Panc1 (cell line): ENCODE measurements around the gene WDR46. TPM values are rescaled to one million over a fixed set of nuclear protein-coding genes. Genes with fewer than 3 reads are reported as not detected.

ENCODE experiments used
- ATAC-seq: fragments of 200-7000 bp; cut with Tn5 transposase; 2 replicates; pipeline ENCODE4 v1.9.1; 2020; ENCODE audit warnings: mild to moderate bottlenecking, moderate library complexity
- BruUV-seq: library from RNA; stranded (reverse); fragments of 400-500 nt; replicated peaks from 2 replicates; lab custom pipeline; 2021; lab: Mats Ljungman, UMichigan
- CTCF ChIA-PET: fragments of 300-600 bp; sonication (Branson Sonifier 250); formaldehyde crosslinking; loops from one replicate; lab custom pipeline; 2022; ENCODE audit warnings: antibody characterized with exemption; lab: Charles Lee
- POLR2A ChIA-PET: fragments of 300-600 bp; sonication (Branson Sonifier 250); formaldehyde crosslinking; loops from one replicate; lab custom pipeline; 2022; ENCODE audit warnings: antibody characterized with exemption; lab: Charles Lee
- DNase-seq: peaks from one replicate; pipeline ENCODE4 v3.0.0-alpha.2; 2010; ENCODE audit warnings: low read depth, low spot score
- H3K27ac ChIP-seq: 2 replicates; pipeline ENCODE4 v1.5.1; 2011; ENCODE audit warnings: mild to moderate bottlenecking, low read length, inconsistent platforms
- H3K27me3 ChIP-seq: fragments of 200-500 bp; sonication (Bioruptor generic); 2 replicates; pipeline ENCODE4 v1.6.0; 2014; ENCODE audit warnings: low read length, inconsistent platforms; ENCODE audit not compliant: control insufficient read depth, insufficient read depth
- H3K36me3 ChIP-seq: fragments of 200-500 bp; sonication (Bioruptor generic); 2 replicates; pipeline ENCODE4 v1.5.1; 2014; ENCODE audit warnings: inconsistent platforms, mild to moderate bottlenecking, low read length, moderate library complexity; ENCODE audit not compliant: control insufficient read depth, insufficient read depth
- H3K4me1 ChIP-seq: 2 replicates; pipeline ENCODE4 v1.5.1; 2011; ENCODE audit warnings: inconsistent platforms, mild to moderate bottlenecking, low read length, moderate library complexity; ENCODE audit not compliant: control insufficient read depth, insufficient read depth
- H3K4me3 ChIP-seq, 2 experiments: 2 replicates each; pipeline ENCODE4 v1.5.1; 2011 to 2012; ENCODE audit warnings: low read depth in 2 of 2, low read length in 2 of 2, mild to moderate bottlenecking in 2 of 2, inconsistent platforms in 1 of 2, moderate library complexity in 1 of 2
- H3K9me3 ChIP-seq: fragments of 200-500 bp; sonication (Bioruptor generic); 2 replicates; pipeline ENCODE4 v1.5.1; 2014; ENCODE audit warnings: low read depth, mild to moderate bottlenecking, inconsistent platforms, low read length, moderate library complexity; ENCODE audit not compliant: control insufficient read depth, insufficient read depth
- POLR2AphosphoS5 ChIP-seq: IDR thresholded peaks from 2 replicates; pipeline ENCODE4 v1.6.1; 2012; ENCODE audit warnings: mild to moderate bottlenecking, low read depth, low read length, moderate library complexity
- SIN3A ChIP-seq: IDR thresholded peaks from 2 replicates; pipeline ENCODE4 v1.6.1; 2012; ENCODE audit warnings: low read depth, mild to moderate bottlenecking, low read length, moderate library complexity, borderline replicate concordance; ENCODE audit not compliant: insufficient read depth
- TCF7L2 ChIP-seq: IDR thresholded peaks from 2 replicates; pipeline ENCODE4 v1.6.1; 2011; ENCODE audit warnings: mild to moderate bottlenecking, low read depth, low read length, inconsistent platforms
- in situ Hi-C: cut with HindIII; loops from 2 replicates; pipeline ENCODE4 v1.10.0; 2016; ENCODE audit warnings: low sequenced_read_pairs, low pct_unique_long_range_greater_than_20kb
- intact Hi-C: fragments of 100-400 bp; cut with micrococcal nuclease; formaldehyde crosslinking; loops from one replicate; pipeline ENCODE4 v1.10.0; 2022; ENCODE audit not compliant: unreplicated experiment
- total RNA-seq: library from RNA; stranded (reverse); gene quantifications from one replicate; pipeline ENCODE4 v1.2.1, GENCODE V29; 2021; ENCODE audit not compliant: unreplicated experiment
- TF ChIP-seq, protein P1 (sequence below): fragments of 450-650 bp; IDR thresholded peaks from 2 replicates; pipeline ENCODE4 v1.5.1; 2017; ENCODE audit warnings: mild to moderate bottlenecking
- TF ChIP-seq, protein P2 (sequence below), 2 experiments: IDR thresholded peaks; 2 replicates each; pipeline ENCODE4 v1.6.1; 2011 to 2012; ENCODE audit warnings: low read depth in 2 of 2, control low read depth in 1 of 2, low read length in 1 of 2, mild to moderate bottlenecking in 1 of 2, moderate library complexity in 1 of 2; ENCODE audit not compliant: insufficient read depth in 1 of 2

The WDR46 gene
- total RNA-seq, 1 experiment from 2014 or later: 80.6 TPM

DNA sequence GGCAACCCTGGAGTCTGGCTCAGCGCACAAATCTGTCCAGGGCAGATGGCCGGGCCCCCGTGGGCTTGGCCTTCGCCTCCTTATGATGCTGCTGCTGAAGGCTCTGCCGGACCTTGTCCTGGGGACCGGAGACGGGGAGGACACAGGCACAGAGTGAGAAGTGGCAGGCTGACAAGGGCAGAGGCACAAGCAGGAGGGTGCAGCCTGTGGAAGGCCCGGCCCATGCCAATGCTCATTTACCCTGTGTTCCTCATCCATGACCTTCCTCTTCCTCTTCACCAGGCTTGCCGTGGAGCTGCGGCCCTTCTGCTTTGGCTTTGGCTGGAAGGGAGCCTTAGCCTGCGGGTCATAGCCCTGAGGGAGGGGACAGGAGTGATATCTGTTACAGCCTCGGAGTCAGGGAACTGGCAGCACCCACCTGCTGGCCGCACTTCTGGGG lies 9.8 kb downstream of the WDR46 start:
- ChIA-PET CTCF (no interaction called here), POLR2A (interaction anchor here (2.4 kb wide), 1 partner anchor 10 kb away, joined by 11 read pairs; the partner anchor contains the start of genes PFDN6 and WDR46)
- no peaks in the 10 kb centered on the region for H3K27me3 ChIP-seq
- H3K36me3 ChIP-seq: peaks cover 9% of the 10 kb centered on the region
- H3K9me3 ChIP-seq: no peaks in the 10 kb centered on the region
- intact Hi-C loops: no loop called here
- no peak overlapping the region for H3K4me3 ChIP-seq
- DNase-seq (no peak), ATAC-seq (no peak)
- in situ Hi-C loops: no loop called here
- H3K4me1 ChIP-seq: peaks cover 51% of the 10 kb centered on the region
- BruUV-seq: no TSS peak
- TF ChIP-seq, protein P1, sequence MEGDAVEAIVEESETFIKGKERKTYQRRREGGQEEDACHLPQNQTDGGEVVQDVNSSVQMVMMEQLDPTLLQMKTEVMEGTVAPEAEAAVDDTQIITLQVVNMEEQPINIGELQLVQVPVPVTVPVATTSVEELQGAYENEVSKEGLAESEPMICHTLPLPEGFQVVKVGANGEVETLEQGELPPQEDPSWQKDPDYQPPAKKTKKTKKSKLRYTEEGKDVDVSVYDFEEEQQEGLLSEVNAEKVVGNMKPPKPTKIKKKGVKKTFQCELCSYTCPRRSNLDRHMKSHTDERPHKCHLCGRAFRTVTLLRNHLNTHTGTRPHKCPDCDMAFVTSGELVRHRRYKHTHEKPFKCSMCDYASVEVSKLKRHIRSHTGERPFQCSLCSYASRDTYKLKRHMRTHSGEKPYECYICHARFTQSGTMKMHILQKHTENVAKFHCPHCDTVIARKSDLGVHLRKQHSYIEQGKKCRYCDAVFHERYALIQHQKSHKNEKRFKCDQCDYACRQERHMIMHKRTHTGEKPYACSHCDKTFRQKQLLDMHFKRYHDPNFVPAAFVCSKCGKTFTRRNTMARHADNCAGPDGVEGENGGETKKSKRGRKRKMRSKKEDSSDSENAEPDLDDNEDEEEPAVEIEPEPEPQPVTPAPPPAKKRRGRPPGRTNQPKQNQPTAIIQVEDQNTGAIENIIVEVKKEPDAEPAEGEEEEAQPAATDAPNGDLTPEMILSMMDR: no peak
- no peak for TF ChIP-seq SIN3A
- H3K27ac ChIP-seq: peak overlapping the region; percentile 84

DNA sequence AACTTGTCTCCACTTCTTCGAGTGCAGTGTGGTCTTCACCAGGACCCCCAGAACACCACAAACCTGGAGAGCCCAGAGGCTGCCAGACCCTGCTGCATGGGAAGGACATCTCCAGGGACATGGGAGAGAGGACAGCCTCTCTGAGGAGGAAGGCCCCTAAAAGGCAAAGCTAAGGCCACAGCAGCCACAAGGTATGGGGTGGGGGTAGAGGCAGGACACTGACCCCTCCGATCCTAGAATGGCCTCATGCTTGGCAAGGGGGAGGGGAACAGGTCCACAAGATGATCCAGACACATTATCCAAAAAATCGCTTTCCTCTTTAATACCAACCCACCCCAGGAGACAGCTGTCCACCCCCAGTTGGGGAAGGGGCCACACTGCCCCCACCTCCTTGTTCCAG lies 10.2 kb downstream of the WDR46 start:
- Histone ChIP-seq H3K4me3 (no peak overlapping the region), H3K9me3 (no peaks in the 10 kb centered on the region), H3K4me1 (peaks cover 53% of the 10 kb centered on the region), H3K36me3 (peaks cover 10% of the 10 kb centered on the region), H3K27ac (peak overlapping the region; percentile 84), H3K27me3 (no peaks in the 10 kb centered on the region)
- ChIA-PET CTCF (no interaction called here), POLR2A (interaction anchor here (2.4 kb wide), 1 partner anchor 10 kb away, joined by 11 read pairs; the partner anchor contains the start of genes PFDN6 and WDR46)
- BruUV-seq: no TSS peak
- ATAC-seq (no peak), DNase-seq (no peak)
- TF ChIP-seq SIN3A (no peak), TCF7L2 (no peak), POLR2AphosphoS5 (no peak)
- TF ChIP-seq, protein P2, sequence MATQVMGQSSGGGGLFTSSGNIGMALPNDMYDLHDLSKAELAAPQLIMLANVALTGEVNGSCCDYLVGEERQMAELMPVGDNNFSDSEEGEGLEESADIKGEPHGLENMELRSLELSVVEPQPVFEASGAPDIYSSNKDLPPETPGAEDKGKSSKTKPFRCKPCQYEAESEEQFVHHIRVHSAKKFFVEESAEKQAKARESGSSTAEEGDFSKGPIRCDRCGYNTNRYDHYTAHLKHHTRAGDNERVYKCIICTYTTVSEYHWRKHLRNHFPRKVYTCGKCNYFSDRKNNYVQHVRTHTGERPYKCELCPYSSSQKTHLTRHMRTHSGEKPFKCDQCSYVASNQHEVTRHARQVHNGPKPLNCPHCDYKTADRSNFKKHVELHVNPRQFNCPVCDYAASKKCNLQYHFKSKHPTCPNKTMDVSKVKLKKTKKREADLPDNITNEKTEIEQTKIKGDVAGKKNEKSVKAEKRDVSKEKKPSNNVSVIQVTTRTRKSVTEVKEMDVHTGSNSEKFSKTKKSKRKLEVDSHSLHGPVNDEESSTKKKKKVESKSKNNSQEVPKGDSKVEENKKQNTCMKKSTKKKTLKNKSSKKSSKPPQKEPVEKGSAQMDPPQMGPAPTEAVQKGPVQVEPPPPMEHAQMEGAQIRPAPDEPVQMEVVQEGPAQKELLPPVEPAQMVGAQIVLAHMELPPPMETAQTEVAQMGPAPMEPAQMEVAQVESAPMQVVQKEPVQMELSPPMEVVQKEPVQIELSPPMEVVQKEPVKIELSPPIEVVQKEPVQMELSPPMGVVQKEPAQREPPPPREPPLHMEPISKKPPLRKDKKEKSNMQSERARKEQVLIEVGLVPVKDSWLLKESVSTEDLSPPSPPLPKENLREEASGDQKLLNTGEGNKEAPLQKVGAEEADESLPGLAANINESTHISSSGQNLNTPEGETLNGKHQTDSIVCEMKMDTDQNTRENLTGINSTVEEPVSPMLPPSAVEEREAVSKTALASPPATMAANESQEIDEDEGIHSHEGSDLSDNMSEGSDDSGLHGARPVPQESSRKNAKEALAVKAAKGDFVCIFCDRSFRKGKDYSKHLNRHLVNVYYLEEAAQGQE (IDR thresholded peaks at IDR 0.05; ENCODE audit: insufficient read depth in 1 of 2, low read depth in 2 of 2, low read length in 1 of 2): no peak
- TF ChIP-seq, protein P1: no peak
- intact Hi-C loops: no loop called here
- in situ Hi-C loops: no loop called here
